Body of pancreas (tissue), 4 donors: Measurements from ENCODE around the gene CBL. TPM values are rescaled to one million over a fixed set of nuclear protein-coding genes. Genes with fewer than 3 reads are reported as not detected.

ENCODE experiments used
- ATAC-seq: fragments of 150-250 bp; one replicate; pipeline ENCODE4 v1.9.1; 2016
- DNase-seq, 4 donors: peaks; one replicate each; pipeline ENCODE4 v3.0.0-alpha.2; 2019
- H3K27ac ChIP-seq, 4 donors: fragments of 200-600 bp; sonication (generic); 1 replicate in 3 of 4; 2 replicates in 1 of 4; pipeline versions ENCODE4 v1.5.1 to v1.6.1; 2016 to 2019; ENCODE audit warnings: mild to moderate bottlenecking in 1 of 4, mixed read lengths in 1 of 4, moderate library complexity in 1 of 4
- H3K27me3 ChIP-seq, 2 donors: fragments of 200-600 bp; sonication (generic); one replicate each; pipeline ENCODE4 v1.6.0; 2016; ENCODE audit warnings: mild to moderate bottlenecking in 1 of 2
- H3K36me3 ChIP-seq, 2 donors: fragments of 200-600 bp; sonication (generic); replicated peaks in 1 of 2; 2 replicates each; pipeline ENCODE4 v1.5.1; 2016; ENCODE audit warnings: low read depth in 2 of 2; ENCODE audit not compliant: insufficient read depth in 1 of 2
- H3K4me1 ChIP-seq: fragments of 200-600 bp; sonication (generic); one replicate; pipeline ENCODE4 v1.6.0; 2016
- H3K4me3 ChIP-seq, 2 donors: fragments of 200-600 bp; sonication (generic); 1 replicate in 1 of 2; 2 replicates in 1 of 2; pipeline ENCODE4 v1.5.1; 2016 to 2019
- H3K9me3 ChIP-seq, 3 donors: fragments of 200-600 bp; sonication (generic); 1 replicate in 2 of 3; 2 replicates in 1 of 3; pipeline ENCODE4 v1.5.1; 2016
- POLR2A ChIP-seq, 3 donors: fragments of 450-650 bp; IDR thresholded peaks; one replicate each; pipeline ENCODE4 v1.6.1; 2016; ENCODE audit warnings: antibody characterized with exemption in 3 of 3, mild to moderate bottlenecking in 2 of 3
- WGBS, 2 donors: methylation state at CpG; one replicate each; pipeline ENCODE4 v1.1.5; 2017; 5-methylcytosine and 5-hydroxymethylcytosine counted together
- intact Hi-C: fragments of 100-400 bp; cut with DNase I; formaldehyde crosslinking; loops from one replicate; pipeline ENCODE4 v1.15.1; 2023
- total RNA-seq, 2 donors: library from RNA; depleted of rRNA; stranded (reverse); fragments of >200 nt; gene quantifications; one replicate each; pipeline ENCODE4 v1.1.0, GENCODE V29; 2016
- TF ChIP-seq, protein P1 (sequence below), 7 experiments: fragments of 450-650 bp in 4 of 7; fragments of 200-600 bp in 3 of 7; sonication (generic) in 3 of 7; IDR thresholded peaks; one replicate each; pipeline ENCODE4 v1.5.1; 2016 to 2019; ENCODE audit warnings: antibody characterized with exemption in 7 of 7

CBL gene
- total RNA-seq, 2 donors from 2014 or later, result 3.0 to 6.5 TPM

DNA sequence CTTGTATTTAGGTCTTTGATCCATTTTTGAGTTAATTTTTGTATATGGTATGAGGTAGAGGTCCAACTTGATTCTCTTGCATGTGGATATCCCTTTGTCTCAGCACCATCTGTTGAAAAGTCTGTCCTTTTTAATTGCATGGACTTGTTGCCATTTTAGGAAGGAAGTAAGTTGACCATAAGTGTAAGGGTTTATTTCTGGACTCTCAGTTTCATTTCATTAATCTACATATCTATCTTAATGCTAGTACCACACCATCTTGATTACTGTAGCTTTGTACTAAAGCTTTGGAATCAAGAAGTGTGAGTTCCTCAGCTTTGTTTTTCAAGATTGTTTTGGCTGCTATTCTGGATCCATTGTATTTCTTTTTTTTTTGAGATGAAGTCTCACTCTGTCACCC, 31.4 kb downstream of the CBL start:
- H3K27ac ChIP-seq, result no peak overlapping the region
- no peak for DNase-seq
- intact Hi-C loops, result no loop called here
- no peaks in the 10 kb centered on the region for H3K36me3 ChIP-seq
- no peak for ATAC-seq
- H3K4me3 ChIP-seq, result no peak overlapping the region
- H3K9me3 ChIP-seq, result no peaks in the 10 kb centered on the region
- no peaks in the 10 kb centered on the region for H3K4me1 ChIP-seq
- H3K27me3 ChIP-seq, result no peaks in the 10 kb centered on the region
- TF ChIP-seq POLR2A (IDR thresholded peaks at IDR 0.05), result no peak
- TF ChIP-seq, protein P1, sequence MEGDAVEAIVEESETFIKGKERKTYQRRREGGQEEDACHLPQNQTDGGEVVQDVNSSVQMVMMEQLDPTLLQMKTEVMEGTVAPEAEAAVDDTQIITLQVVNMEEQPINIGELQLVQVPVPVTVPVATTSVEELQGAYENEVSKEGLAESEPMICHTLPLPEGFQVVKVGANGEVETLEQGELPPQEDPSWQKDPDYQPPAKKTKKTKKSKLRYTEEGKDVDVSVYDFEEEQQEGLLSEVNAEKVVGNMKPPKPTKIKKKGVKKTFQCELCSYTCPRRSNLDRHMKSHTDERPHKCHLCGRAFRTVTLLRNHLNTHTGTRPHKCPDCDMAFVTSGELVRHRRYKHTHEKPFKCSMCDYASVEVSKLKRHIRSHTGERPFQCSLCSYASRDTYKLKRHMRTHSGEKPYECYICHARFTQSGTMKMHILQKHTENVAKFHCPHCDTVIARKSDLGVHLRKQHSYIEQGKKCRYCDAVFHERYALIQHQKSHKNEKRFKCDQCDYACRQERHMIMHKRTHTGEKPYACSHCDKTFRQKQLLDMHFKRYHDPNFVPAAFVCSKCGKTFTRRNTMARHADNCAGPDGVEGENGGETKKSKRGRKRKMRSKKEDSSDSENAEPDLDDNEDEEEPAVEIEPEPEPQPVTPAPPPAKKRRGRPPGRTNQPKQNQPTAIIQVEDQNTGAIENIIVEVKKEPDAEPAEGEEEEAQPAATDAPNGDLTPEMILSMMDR (IDR thresholded peaks at IDR 0.05), result no peak

DNA sequence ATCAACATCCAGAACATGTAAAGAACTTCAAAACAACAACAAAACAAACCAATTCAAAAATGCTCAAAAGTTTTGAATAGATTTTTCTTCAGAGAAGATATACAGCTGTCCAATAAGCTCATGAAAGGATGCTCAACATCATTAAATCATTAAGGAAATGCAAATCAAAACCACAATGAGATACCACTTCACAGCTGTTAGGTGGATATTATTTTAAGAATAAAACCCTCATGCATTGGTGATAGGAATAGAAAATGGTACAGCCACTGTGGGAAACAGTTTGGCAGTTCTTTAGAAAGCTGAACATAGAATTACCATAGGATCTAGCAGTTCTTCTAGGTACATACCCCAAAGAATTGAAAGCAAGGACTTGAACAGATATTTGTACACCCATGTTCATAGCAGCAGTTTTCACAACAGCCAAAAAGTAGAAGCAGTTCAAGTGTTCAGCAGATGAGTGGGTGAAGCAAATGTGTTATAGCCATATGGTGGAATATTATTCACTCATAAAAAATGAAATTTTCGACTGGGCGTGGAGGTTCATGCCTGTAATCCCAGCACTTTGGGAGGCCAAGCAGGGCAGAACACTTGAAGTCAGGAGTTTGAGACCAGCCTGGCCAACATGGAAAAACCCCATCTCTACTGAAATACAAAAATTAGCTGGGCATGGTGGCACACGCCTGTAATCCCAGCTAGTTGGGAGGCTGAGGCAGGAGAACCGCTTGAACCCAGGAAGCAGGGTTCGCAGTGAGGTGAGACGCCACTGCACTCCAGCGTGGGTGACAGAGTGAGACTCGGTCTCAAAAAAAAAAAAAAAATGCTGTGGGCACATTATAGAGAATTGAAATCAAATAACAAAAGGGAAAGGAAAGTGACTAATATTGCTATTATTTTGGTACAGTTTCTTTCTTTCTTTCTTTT, 42.9 kb downstream of the CBL start:
- no peak overlapping the region for H3K27ac ChIP-seq
- no peak overlapping the region for H3K4me3 ChIP-seq
- intact Hi-C loops, result no loop called here
- TF ChIP-seq, protein P1 (IDR thresholded peaks at IDR 0.05), result no peak
- no peak for TF ChIP-seq POLR2A (IDR thresholded peaks at IDR 0.05)
- H3K9me3 ChIP-seq, result no peaks in the 10 kb centered on the region
- no peaks in the 10 kb centered on the region for H3K4me1 ChIP-seq
- ATAC-seq, result no peak
- WGBS, 2 donors, result 94 to 95% methylated on average over 8 of the region's 8 CpGs
- no peaks in the 10 kb centered on the region for H3K27me3 ChIP-seq
- DNase-seq, result no peak
- no peaks in the 10 kb centered on the region for H3K36me3 ChIP-seq

DNA sequence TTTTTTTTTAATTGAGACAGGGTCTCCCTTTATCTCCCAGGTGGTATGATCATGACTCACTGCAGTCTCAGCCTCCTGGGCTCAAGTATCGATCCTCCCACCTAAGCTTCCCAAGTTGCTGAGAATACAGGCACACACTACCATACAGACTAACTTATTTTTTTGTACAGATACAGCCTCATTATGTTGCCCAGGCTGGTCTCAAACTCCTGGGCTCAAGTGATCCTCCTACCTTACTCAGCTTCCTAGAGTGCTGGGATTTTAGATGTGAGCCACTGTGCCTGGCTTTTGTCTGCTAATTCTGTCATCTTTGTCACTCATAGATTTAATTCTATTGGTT, 43.5 kb downstream of the CBL start:
- TF ChIP-seq, protein P1 (IDR thresholded peaks at IDR 0.05), result no peak
- no peak for TF ChIP-seq POLR2A (IDR thresholded peaks at IDR 0.05)
- Histone ChIP-seq H3K27me3 (no peaks in the 10 kb centered on the region), H3K9me3 (no peaks in the 10 kb centered on the region), H3K36me3 (no peaks in the 10 kb centered on the region), H3K4me1 (no peaks in the 10 kb centered on the region), H3K27ac (no peak overlapping the region), H3K4me3 (no peak overlapping the region)
- 92 to 100% methylated on average over 1 of the region's 1 CpG for WGBS, 2 donors
- intact Hi-C loops, result no loop called here
- DNase-seq, result no peak
- ATAC-seq, result no peak

DNA sequence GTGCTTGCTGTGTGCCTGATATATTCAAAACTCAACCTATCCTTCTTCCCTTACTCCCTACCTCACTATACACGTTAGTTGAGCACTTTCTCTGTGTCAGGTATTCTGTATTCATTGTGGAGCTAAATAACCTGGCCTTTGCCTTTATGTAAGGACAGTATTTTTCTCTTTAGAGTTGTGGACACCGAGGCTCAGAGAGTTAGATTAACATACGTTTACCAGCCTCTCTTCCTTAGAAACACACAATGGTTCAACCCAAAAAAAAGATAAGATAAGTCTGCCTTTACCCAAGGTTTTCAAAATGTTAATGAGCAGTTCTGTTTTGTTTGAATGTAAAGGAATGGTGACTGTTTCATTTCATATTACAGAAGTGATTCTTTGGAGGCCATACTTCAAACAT, 45.0 kb downstream of the CBL start:
- 62 to 72% methylated on average over 3 of the region's 3 CpGs for WGBS, 2 donors
- DNase-seq, result no peak
- intact Hi-C loops, result no loop called here
- Histone ChIP-seq H3K27me3 (no peaks in the 10 kb centered on the region), H3K27ac (no peak overlapping the region), H3K4me1 (no peaks in the 10 kb centered on the region), H3K36me3 (no peaks in the 10 kb centered on the region), H3K4me3 (no peak overlapping the region), H3K9me3 (no peaks in the 10 kb centered on the region)
- ATAC-seq, result no peak
- TF ChIP-seq POLR2A (IDR thresholded peaks at IDR 0.05), result no peak
- TF ChIP-seq, protein P1 (IDR thresholded peaks at IDR 0.05), result no peak

DNA sequence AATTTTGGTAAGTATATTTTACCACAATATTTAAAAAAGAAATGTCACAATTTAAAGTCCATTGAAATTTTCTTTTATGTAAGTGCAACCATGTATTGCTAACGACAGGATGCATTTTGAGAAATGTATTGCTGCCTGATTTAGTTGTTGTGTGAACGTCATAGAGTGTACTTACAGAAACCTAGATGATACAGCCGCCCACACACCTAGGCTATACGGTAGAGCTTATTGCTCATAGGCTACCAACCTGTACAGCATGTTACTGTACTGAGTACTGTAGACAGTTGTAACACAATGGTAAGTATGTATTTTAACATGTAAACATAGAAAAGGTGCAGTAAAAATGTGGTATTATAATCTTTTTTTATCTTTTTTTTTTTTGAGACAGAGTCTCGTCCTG, 48.1 kb downstream of the CBL start:
- intact Hi-C loops, result no loop called here
- Histone ChIP-seq H3K4me3 (no peak overlapping the region), H3K9me3 (no peaks in the 10 kb centered on the region), H3K27ac (no peak overlapping the region), H3K36me3 (no peaks in the 10 kb centered on the region), H3K27me3 (no peaks in the 10 kb centered on the region), H3K4me1 (no peaks in the 10 kb centered on the region)
- DNase-seq, result no peak
- WGBS, 2 donors, result 92 to 94% methylated on average over 5 of the region's 5 CpGs
- ATAC-seq, result no peak
- TF ChIP-seq, protein P1 (IDR thresholded peaks at IDR 0.05), result no peak
- TF ChIP-seq POLR2A (IDR thresholded peaks at IDR 0.05), result no peak
